Fibroblast of lung (primary cell): ENCODE measurements around the gene TNIK.

ENCODE experiments used
- CTCF ChIP-seq, 2 donors: IDR thresholded peaks in 1 of 2; conservative IDR thresholded peaks in 1 of 2; 1 replicate in 1 of 2; 2 replicates in 1 of 2; pipeline ENCODE4 v1.5.1; 2011 to 2012; ENCODE audit warnings: low read length in 2 of 2, control low read depth in 1 of 2, inconsistent platforms in 1 of 2, low read depth in 1 of 2, mild to moderate bottlenecking in 1 of 2
- EZH2 ChIP-seq: IDR thresholded peaks from 2 replicates; pipeline ENCODE4 v1.5.1; 2012; ENCODE audit warnings: low read length, control low read depth, mild to moderate bottlenecking; ENCODE audit errors: missing control alignments

- TF ChIP-seq CTCF (conservative IDR thresholded peaks at IDR 0.05 in 1 of 2, IDR thresholded peaks at IDR 0.05 in 1 of 2; ENCODE audit: low read depth in 1 of 2, low read length in 2 of 2) (no peak), EZH2 (no peak)
Observed at GRCh38 chr3:171185959-171186358, 274.2 kb downstream of the TNIK start.
